Measurements from ENCODE around the gene PLA2G5. TPM values are rescaled to one million over a fixed set of nuclear protein-coding genes. Genes with fewer than 3 reads are reported as not detected.

The PLA2G5 gene
- total RNA-seq, 1 donor from 2014 or later: not detected

DNA sequence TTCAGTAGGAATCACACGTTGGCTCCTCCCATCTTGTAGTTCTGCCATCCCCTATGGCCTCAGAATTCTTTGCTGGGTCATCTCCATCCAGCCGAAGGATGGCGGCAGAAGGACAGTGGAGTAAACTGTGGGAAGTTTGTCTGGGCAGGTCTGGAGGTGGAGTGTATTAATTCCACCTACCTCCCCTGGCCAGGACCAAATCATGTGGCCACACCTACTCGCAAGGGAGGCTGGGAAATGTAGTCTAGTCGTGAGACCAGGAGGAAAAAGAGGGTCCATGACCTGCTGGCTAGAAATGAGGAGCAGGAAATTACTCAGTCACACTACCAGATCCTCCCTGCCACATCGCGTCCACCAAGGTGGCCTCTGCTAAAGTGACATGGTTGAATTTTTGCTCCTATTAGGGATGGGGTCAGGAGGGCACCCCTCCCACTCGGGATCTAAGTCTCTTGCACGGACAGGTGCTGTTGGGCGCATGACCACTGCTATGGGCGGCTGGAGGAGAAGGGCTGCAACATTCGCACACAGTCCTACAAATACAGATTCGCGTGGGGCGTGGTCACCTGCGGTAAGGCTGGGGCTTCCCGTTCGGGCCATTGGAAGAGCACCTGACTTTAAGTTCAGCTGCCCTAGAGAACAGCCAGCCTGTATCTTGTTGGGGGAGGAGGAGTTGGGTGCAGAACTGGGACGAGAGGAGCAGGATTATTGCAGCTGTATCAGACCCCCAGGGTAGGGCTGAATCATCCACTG, 19.5 kb downstream of the PLA2G5 start:
- DNase-seq (ENCODE audit: low read depth): no peak

- DNase-seq (ENCODE audit: low read depth): no peak
Measured at GRCh38 chr1:20090119-20090518, 20.1 kb downstream of the PLA2G5 start.

GRCh38 chr1:20090641-20091040, 20.6 kb downstream of the PLA2G5 start:
- no peak for DNase-seq (ENCODE audit: low read depth)

DNA sequence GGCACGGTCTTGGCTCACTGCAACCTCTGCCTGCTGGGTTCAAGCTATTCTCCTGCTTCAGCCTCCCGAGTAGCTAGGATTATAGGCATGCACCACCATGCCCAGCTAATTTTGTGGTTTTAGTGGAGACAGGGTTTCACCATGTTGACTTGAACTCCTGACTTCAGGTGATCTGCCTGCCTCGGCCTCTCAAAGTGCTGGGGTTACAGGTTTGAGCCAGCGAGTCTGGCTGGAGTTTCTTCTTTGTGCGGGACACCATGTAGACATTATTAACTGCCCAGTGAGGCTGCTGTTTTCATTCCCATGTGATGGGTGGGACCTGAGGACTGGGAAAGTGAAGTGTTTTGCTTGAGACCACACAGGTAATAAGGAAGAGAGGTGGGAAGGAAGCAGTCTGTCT, 23.3 kb downstream of the PLA2G5 start:
- DNase-seq (ENCODE audit: low read depth): no peak

DNA sequence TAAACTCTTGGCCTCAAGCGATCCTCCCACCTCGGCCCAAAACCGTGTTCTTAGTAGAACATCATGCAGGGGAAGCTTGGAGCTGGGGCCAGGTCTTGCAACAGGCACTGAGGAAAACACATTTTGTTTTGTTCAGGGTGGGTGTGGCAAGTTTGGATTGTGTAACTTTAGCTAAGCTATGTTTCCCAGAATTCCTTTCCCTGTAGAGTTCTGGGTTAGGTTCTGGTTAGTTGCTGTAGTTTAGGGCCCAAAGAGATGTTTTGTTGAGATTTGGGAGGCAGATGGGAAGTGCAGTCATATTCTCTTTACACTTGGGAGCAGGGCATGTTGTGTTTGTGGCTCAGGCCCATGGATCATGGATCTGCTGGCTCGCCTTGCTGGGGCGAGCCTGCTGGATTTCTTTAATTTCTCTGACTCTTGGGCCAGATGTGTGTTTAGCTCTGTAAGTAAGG, 24.0 kb downstream of the PLA2G5 start:
- DNase-seq (ENCODE audit: low read depth): no peak

GRCh38 chr1:20095564-20096434, 25.8 kb downstream of the PLA2G5 start:
- no peak for DNase-seq (ENCODE audit: low read depth)

DNA sequence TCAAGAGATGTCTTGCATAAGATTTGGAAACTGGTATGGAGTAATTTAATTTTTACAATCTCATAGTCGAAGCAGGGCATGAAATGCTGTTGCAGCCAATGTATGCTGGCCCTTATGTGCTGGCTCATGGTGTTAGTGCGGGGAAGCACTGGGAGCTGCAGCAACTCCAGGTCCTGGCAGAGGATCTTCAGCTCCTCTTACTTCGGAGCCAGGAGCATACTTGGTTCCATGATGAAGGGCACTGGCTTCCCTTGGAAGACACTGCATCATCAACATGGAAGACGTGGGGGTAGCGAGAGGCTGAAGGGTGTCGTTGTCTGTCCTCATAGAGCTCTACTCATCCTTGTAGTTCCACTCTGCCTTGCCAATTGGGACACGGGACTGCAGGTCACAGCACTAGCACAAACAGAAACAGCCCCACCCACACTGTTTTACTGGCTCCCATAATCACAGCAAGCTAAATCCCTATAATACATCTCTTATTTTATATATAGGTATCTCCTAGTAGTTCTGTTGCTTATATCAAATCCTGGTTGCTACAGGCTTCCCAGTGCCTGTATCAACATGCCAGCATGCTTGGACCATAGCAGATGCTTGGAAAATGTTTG, 26.9 kb downstream of the PLA2G5 start:
- no peak for DNase-seq (ENCODE audit: low read depth)

DNA sequence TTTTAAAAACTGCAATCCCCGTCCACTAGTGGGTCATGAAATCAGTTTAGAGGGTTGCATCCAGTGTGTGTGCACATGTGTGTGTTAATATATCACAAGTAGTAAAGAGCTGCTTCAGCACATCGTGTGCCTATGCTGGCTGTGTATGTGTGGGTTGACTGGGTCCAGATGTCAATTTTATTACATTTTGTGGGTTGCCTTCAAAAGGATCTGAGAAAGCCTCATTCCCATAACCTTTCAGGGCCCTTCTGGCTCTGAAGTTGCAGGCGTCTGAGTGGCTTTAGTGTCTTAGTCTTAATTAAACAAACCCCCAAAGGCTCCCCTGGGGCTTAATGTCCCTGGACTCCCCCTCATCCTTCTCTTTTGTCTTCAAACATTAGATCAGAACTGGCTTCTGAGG, 29.5 kb downstream of the PLA2G5 start:
- DNase-seq (ENCODE audit: low read depth): no peak

GRCh38 chr1:20100632-20101355, 30.8 kb downstream of the PLA2G5 start:
- DNase-seq (ENCODE audit: low read depth): peak; percentile 68

GRCh38 chr1:20102875-20103274, 32.9 kb downstream of the PLA2G5 start:
- DNase-seq (ENCODE audit: low read depth): peak; percentile 46

- no peak for DNase-seq (ENCODE audit: low read depth)
Measured at GRCh38 chr1:20105856-20106255, 35.9 kb downstream of the PLA2G5 start.

GRCh38 chr1:20107351-20107750, 37.4 kb downstream of the PLA2G5 start:
- DNase-seq (ENCODE audit: low read depth): peak; percentile 65

GRCh38 chr1:20107796-20108195, 37.8 kb downstream of the PLA2G5 start:
- peak; percentile 17 for DNase-seq (ENCODE audit: low read depth)

DNA sequence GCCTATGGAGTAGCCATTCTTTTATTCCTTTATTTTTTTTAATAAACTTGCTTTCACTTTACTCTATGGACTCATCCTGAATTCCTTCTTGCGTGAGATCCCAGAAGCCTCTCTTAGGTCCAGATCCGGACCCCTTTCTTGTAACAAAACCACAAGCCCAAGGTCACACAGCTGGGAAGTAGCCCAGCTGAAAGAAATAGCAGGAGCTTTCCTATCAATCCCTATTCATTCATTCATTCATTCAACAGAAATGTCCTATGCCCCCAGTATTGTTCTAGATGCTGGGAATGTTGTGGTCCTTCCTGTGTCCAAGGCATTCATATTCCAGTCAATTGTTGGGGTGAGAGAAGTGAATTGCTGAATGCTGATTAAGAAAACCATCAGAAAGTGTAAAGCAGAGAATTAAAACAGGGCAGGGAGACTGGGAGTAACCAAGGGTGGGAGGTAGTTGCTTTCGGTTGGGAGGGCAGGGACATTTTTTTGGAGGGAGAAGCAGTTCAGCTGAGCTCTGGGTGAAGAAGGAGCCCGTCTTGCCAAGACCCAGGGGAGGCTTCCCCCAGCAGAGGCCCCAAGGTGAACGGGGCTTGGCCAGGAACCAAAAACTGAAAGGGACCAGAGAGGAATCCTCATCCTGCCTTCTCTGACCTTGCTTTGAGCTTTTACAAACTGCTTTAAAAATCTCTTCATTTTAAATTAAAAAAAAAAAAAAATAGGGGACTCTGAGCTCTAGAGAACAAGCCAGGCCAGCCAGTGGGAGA, 38.6 kb downstream of the PLA2G5 start:
- no peak for DNase-seq (ENCODE audit: low read depth)

GRCh38 chr1:20109223-20109856, 39.3 kb downstream of the PLA2G5 start:
- DNase-seq (ENCODE audit: low read depth): no peak

DNA sequence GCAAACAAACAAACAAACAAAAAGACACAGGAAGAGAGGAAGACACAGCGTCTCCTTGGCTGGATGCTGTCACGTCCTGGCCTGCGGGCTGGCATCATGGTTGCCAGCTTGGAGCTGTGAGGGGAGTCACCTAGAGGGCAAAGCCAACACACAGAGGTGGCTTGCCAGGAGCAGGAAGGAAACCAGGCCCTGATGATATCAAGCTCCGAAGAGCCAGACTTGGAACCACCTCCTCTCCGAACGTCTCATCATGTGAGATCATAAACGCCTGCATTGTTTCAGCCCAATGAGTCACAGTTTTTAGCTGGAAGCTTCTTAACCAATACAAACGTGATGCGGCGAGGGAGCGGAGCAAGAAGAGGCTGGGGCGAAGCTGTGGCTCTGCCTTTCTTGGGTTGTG, 40.7 kb downstream of the PLA2G5 start:
- peak; percentile 13 for DNase-seq (ENCODE audit: low read depth)

- DNase-seq (ENCODE audit: low read depth): no peak
Measured at GRCh38 chr1:20111452-20111851, 41.5 kb downstream of the PLA2G5 start.

- peak; percentile 35 for DNase-seq (ENCODE audit: low read depth)
Measured at GRCh38 chr1:20112279-20113000, 42.4 kb downstream of the PLA2G5 start.

DNA sequence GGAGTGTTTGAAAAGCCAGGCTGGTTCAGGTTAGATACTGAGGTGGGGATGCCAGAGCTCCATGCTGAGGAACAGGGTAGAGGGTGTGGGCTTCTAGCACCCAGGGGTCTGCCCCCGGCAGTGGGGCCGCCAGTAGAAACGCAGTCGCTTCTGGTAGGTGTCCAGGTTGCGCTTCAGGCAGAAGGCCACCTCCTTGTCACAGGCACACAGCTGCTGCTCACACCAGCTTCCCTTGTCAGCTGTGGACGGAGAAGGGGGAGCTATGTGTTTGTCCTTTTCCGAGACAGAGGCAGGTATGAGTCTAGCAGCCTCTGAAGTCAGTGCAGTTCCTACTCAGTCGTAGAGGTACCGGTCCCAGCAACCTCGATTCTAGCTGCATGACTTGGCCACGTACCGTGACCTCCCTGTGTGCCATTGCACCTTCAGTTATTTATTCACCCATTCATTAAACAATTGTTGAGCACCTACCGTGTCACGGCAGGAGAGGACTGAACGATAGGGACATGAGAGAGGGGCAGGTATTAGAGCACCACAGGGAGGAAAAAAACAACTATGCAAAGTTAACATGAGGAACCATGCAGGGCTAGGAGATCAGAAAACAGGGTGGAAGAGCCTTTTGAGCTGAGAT, 44.1 kb downstream of the PLA2G5 start:
- DNase-seq (ENCODE audit: low read depth): no peak
